Endothelial cell of umbilical vein (primary cell): ENCODE measurements around the gene PSMC2. TPM values are rescaled to one million over a fixed set of nuclear protein-coding genes. Genes with fewer than 3 reads are reported as not detected.

Experiments used
- BruUV-seq: library from RNA; stranded (reverse); fragments of 400-500 nt; replicated peaks from 2 replicates; lab custom pipeline; 2021; lab: Mats Ljungman, UMichigan
- CTCF ChIA-PET: fragments of 300-600, 350-600 bp; sonication (Branson Sonifier 250); formaldehyde crosslinking; loops from one replicate; lab custom pipeline; 2021; ENCODE audit warnings: antibody characterized with exemption, inconsistent platforms; lab: Charles Lee
- POLR2A ChIA-PET: fragments of 300-600, 350-600 bp; sonication (Branson Sonifier 250); formaldehyde crosslinking; loops from one replicate; lab custom pipeline; 2021; ENCODE audit warnings: antibody characterized with exemption, inconsistent platforms; lab: Charles Lee
- DNase-seq: peaks from one replicate; pipeline ENCODE4 v3.0.0-alpha.2; 2011; ENCODE audit warnings: low read depth, low spot score
- FAIRE-seq: peaks from 2 replicates; lab custom pipeline; 2011; peaks lifted over from hg19 to GRCh38; lab: Jason Lieb, UNC
- H2AFZ ChIP-seq: 2 replicates; pipeline ENCODE4 v1.6.0; 2012; ENCODE audit warnings: low read depth, low read length, control low read depth, inconsistent platforms
- H3K27ac ChIP-seq: 2 replicates; pipeline ENCODE4 v1.5.1; 2011; ENCODE audit warnings: low read depth, mild to moderate bottlenecking, control low read depth, low read length, moderate library complexity; ENCODE audit not compliant: insufficient read depth
- H3K27me3 ChIP-seq, 2 experiments: 2 replicates each; pipeline versions ENCODE4 v1.6.0 to v1.6.1; 2011; ENCODE audit warnings: low read length in 2 of 2, mixed read lengths in 1 of 2; ENCODE audit not compliant: control insufficient read depth in 2 of 2, insufficient read depth in 2 of 2
- H3K36me3 ChIP-seq, 2 experiments: 2 replicates in 1 of 2; 3 replicates in 1 of 2; pipeline ENCODE4 v1.5.1; 2011; ENCODE audit warnings: low read length in 2 of 2, mild to moderate bottlenecking in 1 of 2, moderate library complexity in 1 of 2; ENCODE audit not compliant: control insufficient read depth in 2 of 2, insufficient read depth in 2 of 2; ENCODE audit errors: extremely low read depth in 1 of 2
- H3K4me1 ChIP-seq: 3 replicates; pipeline ENCODE4 v1.5.1; 2011; ENCODE audit warnings: mild to moderate bottlenecking, low read length; ENCODE audit not compliant: control insufficient read depth, insufficient read depth; ENCODE audit errors: extremely low read depth
- H3K4me2 ChIP-seq: 2 replicates; pipeline ENCODE4 v1.6.1; 2011; ENCODE audit warnings: low read length, control low read depth, mixed read lengths; ENCODE audit not compliant: insufficient read depth
- H3K4me3 ChIP-seq, 3 experiments: fragments of 200-600 bp in 1 of 3; sonication (generic), shearing (Covaris generic) in 1 of 3; replicated peaks in 1 of 3; 2 replicates each; pipeline ENCODE4 v1.5.1; 2011 to 2016; ENCODE audit warnings: control low read depth in 3 of 3, low read length in 3 of 3, mild to moderate bottlenecking in 2 of 3, inconsistent platforms in 1 of 3, low read depth in 1 of 3, moderate library complexity in 1 of 3; ENCODE audit not compliant: insufficient read depth in 1 of 3
- H3K79me2 ChIP-seq: 2 replicates; pipeline ENCODE4 v1.6.0; 2012; ENCODE audit warnings: low read length, inconsistent platforms; ENCODE audit not compliant: control insufficient read depth, insufficient read depth
- H3K9ac ChIP-seq: replicated peaks from 2 replicates; pipeline ENCODE3; 2011; ENCODE audit warnings: low read length, control low read depth; ENCODE audit not compliant: insufficient read depth; ENCODE audit errors: extremely low read depth
- H3K9me1 ChIP-seq: replicated peaks from 3 replicates; pipeline ENCODE4 v1.6.0; 2011; ENCODE audit warnings: mild to moderate bottlenecking, low read length; ENCODE audit not compliant: control insufficient read depth, insufficient read depth; ENCODE audit errors: extremely low read depth
- H3K9me3 ChIP-seq: replicated peaks from 2 replicates; pipeline ENCODE4 v1.5.1; 2012; ENCODE audit warnings: low read length, inconsistent platforms; ENCODE audit not compliant: control insufficient read depth, insufficient read depth
- H4K20me1 ChIP-seq: replicated peaks from 2 replicates; pipeline ENCODE3; 2011; ENCODE audit warnings: mild to moderate bottlenecking, low read length; ENCODE audit not compliant: control insufficient read depth, insufficient read depth; ENCODE audit errors: extremely low read depth
- EZH2 ChIP-seq: IDR thresholded peaks from 2 replicates; pipeline ENCODE4 v1.6.1; 2012; ENCODE audit warnings: borderline replicate concordance, low read depth, mild to moderate bottlenecking, moderate library complexity, low read length, inconsistent platforms; ENCODE audit not compliant: severe bottlenecking
- FOS ChIP-seq: IDR thresholded peaks from 2 replicates; pipeline ENCODE4 v1.6.1; 2011; ENCODE audit warnings: mild to moderate bottlenecking, low read length, moderate library complexity, borderline replicate concordance; ENCODE audit not compliant: insufficient read depth
- GATA2 ChIP-seq: IDR thresholded peaks from 2 replicates; pipeline ENCODE4 v1.7.0; 2011; ENCODE audit warnings: low read depth, mild to moderate bottlenecking, moderate library complexity, mixed read lengths, low read length; ENCODE audit not compliant: insufficient read length, insufficient read depth
- JUN ChIP-seq: IDR thresholded peaks from 2 replicates; pipeline ENCODE4 v1.6.1; 2011; ENCODE audit warnings: borderline replicate concordance, low read depth; ENCODE audit not compliant: insufficient read length, insufficient read depth
- MYC ChIP-seq: IDR thresholded peaks from one replicate; pipeline ENCODE4 v1.6.1; 2011; ENCODE audit warnings: mild to moderate bottlenecking, low read depth, low read length
- POLR2A ChIP-seq: IDR thresholded peaks from 2 replicates; pipeline ENCODE4 v1.6.1; 2012; ENCODE audit warnings: low read depth, mild to moderate bottlenecking, control low read depth, low read length
- POLR2AphosphoS5 ChIP-seq: IDR thresholded peaks from 2 replicates; pipeline ENCODE4 v1.6.1; 2012; ENCODE audit warnings: low read depth, mild to moderate bottlenecking, control low read depth, low read length, moderate library complexity; ENCODE audit not compliant: insufficient read depth
- dilution Hi-C: fragments of 300-500 bp; cut with MboI; formaldehyde crosslinking; loops from one replicate; pipeline ENCODE4 v1.15.0; 2019; ENCODE audit warnings: low sequenced_read_pairs; ENCODE audit not compliant: extremely low pct_ligation_motif_present
- intact Hi-C: fragments of 100-400 bp; cut with micrococcal nuclease; formaldehyde crosslinking; loops from one replicate; pipeline ENCODE4 v1.10.0; 2022
- polyA plus RNA-seq, 4 experiments: library from polyadenylated mRNA; depleted of rRNA in 3 of 4; stranded (reverse) in 3 of 4; unstranded in 1 of 4; fragments of >200 nt; gene quantifications; 2 replicates each; pipeline versions ENCODE4 v1.2.1 to v1.2.3, GENCODE V29; 2011 to 2012; ENCODE audit warnings: missing spikeins in 1 of 4
- total RNA-seq: library from RNA; stranded (reverse); gene quantifications from 2 replicates; pipeline ENCODE4 v1.2.3, GENCODE V29; 2021
- TF ChIP-seq, protein P1 (sequence below), 2 donors: IDR thresholded peaks; 1 replicate in 1 of 2; 2 replicates in 1 of 2; pipeline ENCODE4 v1.5.1; 2011; ENCODE audit warnings: low read length in 2 of 2, mild to moderate bottlenecking in 2 of 2, moderate library complexity in 2 of 2, control low read depth in 1 of 2, inconsistent platforms in 1 of 2, low read depth in 1 of 2; ENCODE audit not compliant: insufficient read depth in 1 of 2; ENCODE audit errors: extremely low read depth in 1 of 2
- TF ChIP-seq, protein P2 (sequence below): IDR thresholded peaks from 2 replicates; pipeline ENCODE4 v1.6.1; 2011; ENCODE audit not compliant: insufficient read depth, insufficient read length

Gene PSMC2
- total and polyA plus RNA-seq, 2 donors (not counting 3 experiments of a cell fraction or from before 2014, with no cell fraction given) = 109 to 147 TPM

DNA sequence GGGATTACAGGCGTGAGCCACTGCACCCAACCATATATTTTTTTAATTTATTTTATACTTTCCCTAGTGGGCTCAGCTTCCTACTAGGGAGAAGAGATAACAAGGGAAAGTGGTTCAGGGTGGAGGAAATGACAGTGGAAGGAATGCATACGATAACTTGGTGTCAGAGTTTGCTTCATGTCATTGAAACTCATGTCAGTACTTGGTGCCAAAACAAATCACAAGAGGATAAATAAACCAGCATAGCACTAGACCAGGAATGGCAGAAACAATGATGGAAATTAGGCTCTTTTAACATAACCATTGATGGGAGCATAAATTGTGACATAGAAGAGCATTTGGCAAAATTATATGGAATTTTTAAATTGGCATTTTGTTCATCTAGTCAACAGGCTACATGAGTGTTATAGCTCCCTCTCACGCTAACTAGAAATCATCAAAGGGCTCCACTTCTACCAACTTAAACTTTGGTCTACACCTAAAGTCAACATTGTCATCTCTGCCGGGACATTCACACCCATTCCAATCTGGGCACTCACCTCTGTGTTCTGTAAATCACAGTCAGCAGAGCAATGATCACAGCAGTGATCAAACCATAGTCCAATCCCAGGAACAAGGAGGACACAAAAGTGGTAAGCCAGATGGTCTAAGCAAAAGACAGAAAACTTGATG lies 41.2 kb downstream of the PSMC2 start:
- FAIRE-seq (no peak), DNase-seq (no peak)
- Histone ChIP-seq H3K27ac (no peak overlapping the region), H3K4me1 (no peaks in the 10 kb centered on the region), H4K20me1 (no peaks in the 10 kb centered on the region), H2AFZ (no peak overlapping the region), H3K79me2 (no peaks in the 10 kb centered on the region), H3K9me1 (no peaks in the 10 kb centered on the region), H3K4me3 (no peak overlapping the region), H3K9ac (no peak overlapping the region), H3K27me3 (no peaks in the 10 kb centered on the region), H3K9me3 (no peaks in the 10 kb centered on the region), H3K36me3 (no peaks in the 10 kb centered on the region), H3K4me2 (no peak overlapping the region)
- dilution Hi-C loops = no loop called here
- BruUV-seq = no TSS peak
- intact Hi-C loops = no loop called here
- TF ChIP-seq JUN (no peak), MYC (no peak), EZH2 (no peak), FOS (no peak), GATA2 (no peak), POLR2AphosphoS5 (no peak), POLR2A (no peak)
- TF ChIP-seq, protein P1, sequence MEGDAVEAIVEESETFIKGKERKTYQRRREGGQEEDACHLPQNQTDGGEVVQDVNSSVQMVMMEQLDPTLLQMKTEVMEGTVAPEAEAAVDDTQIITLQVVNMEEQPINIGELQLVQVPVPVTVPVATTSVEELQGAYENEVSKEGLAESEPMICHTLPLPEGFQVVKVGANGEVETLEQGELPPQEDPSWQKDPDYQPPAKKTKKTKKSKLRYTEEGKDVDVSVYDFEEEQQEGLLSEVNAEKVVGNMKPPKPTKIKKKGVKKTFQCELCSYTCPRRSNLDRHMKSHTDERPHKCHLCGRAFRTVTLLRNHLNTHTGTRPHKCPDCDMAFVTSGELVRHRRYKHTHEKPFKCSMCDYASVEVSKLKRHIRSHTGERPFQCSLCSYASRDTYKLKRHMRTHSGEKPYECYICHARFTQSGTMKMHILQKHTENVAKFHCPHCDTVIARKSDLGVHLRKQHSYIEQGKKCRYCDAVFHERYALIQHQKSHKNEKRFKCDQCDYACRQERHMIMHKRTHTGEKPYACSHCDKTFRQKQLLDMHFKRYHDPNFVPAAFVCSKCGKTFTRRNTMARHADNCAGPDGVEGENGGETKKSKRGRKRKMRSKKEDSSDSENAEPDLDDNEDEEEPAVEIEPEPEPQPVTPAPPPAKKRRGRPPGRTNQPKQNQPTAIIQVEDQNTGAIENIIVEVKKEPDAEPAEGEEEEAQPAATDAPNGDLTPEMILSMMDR (IDR thresholded peaks at IDR 0.05; ENCODE audit: extremely low read depth in 1 of 2, insufficient read depth in 1 of 2, low read depth in 1 of 2, low read length in 2 of 2) = no peak
- TF ChIP-seq, protein P2, sequence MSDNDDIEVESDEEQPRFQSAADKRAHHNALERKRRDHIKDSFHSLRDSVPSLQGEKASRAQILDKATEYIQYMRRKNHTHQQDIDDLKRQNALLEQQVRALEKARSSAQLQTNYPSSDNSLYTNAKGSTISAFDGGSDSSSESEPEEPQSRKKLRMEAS = no peak
- ChIA-PET CTCF (no interaction called here), POLR2A (no interaction called here)
